HepG2 (cell line): ENCODE measurements around the gene NKPD1. TPM values are rescaled to one million over a fixed set of nuclear protein-coding genes. Genes with fewer than 3 reads are reported as not detected.
A peak's percentile ranks its signal among the peaks of the same experiment; 100 is the strongest.

Source experiments
- ATAC-seq: fragments of 200-7000 bp; cut with Tn5 transposase; 3 replicates; pipeline ENCODE4 v1.9.1; 2020; ENCODE audit warnings: mild to moderate bottlenecking, moderate library complexity
- BruUV-seq: library from RNA; stranded (reverse); fragments of 400-500 nt; replicated peaks from 2 replicates; lab custom pipeline; 2021; lab: Mats Ljungman, UMichigan
- CTCF ChIA-PET: fragments of 300-600 bp; formaldehyde crosslinking; extraction: SDS; loops from one replicate; lab custom pipeline; 2021; ENCODE audit warnings: low total read pairs, inconsistent platforms, low intra/inter-chr PET ratio; lab: Yijun Ruan, JAX
- POLR2A ChIA-PET: fragments of 350-600 bp; sonication (Branson Sonifier 250); formaldehyde crosslinking; loops from one replicate; lab custom pipeline; 2020; ENCODE audit warnings: antibody characterized with exemption, inconsistent platforms; lab: Yijun Ruan, JAX
- DNase-seq: peaks from one replicate; pipeline ENCODE4 v3.0.0-alpha.2; 2015; ENCODE audit warnings: low spot score
- FAIRE-seq: peaks from 3 replicates; lab custom pipeline; 2011; peaks lifted over from hg19 to GRCh38; lab: Jason Lieb, UNC
- H2AFZ ChIP-seq: one replicate; pipeline ENCODE4 v1.6.1; 2011; ENCODE audit warnings: low read length, inconsistent platforms
- H3K27ac ChIP-seq: fragments of 300-600 bp; 3 replicates; pipeline ENCODE4 v1.8.0; 2011; ENCODE audit warnings: mixed run types, mild to moderate bottlenecking, mixed read lengths, low read length, inconsistent platforms; ENCODE audit not compliant: insufficient read depth; ENCODE audit errors: extremely low read length
- H3K27me3 ChIP-seq, 2 experiments: fragments of 200-600 bp in 1 of 2; 2 replicates in 1 of 2; 3 replicates in 1 of 2; pipeline versions ENCODE4 v1.6.0 to v1.8.0; 2011; ENCODE audit warnings: low read length in 2 of 2, mild to moderate bottlenecking in 2 of 2, moderate library complexity in 2 of 2, inconsistent platforms in 1 of 2; ENCODE audit not compliant: insufficient read depth in 2 of 2, control insufficient read depth in 1 of 2
- H3K36me3 ChIP-seq, 2 experiments: fragments of 200-600 bp in 1 of 2; replicated peaks in 1 of 2; 2 replicates in 1 of 2; 3 replicates in 1 of 2; pipeline versions ENCODE4 v1.5.1 to v1.8.0; 2011; ENCODE audit warnings: low read length in 2 of 2, inconsistent platforms in 1 of 2; ENCODE audit not compliant: insufficient read depth in 2 of 2, control insufficient read depth in 1 of 2
- H3K4me1 ChIP-seq: 2 replicates; pipeline ENCODE4 v1.5.1; 2012; ENCODE audit warnings: low read length, inconsistent platforms; ENCODE audit not compliant: insufficient read depth
- H3K4me2 ChIP-seq: 2 replicates; pipeline ENCODE4 v1.6.0; 2011; ENCODE audit warnings: low read depth, low read length, inconsistent platforms
- H3K4me3 ChIP-seq, 3 experiments: fragments of 200-600 bp in 1 of 3; sonication (generic), shearing (Covaris generic) in 1 of 3; replicated peaks in 1 of 3; 2 replicates each; pipeline ENCODE4 v1.5.1; 2011 to 2016; ENCODE audit warnings: low read length in 3 of 3, inconsistent platforms in 2 of 3, low read depth in 2 of 3, mild to moderate bottlenecking in 2 of 3, control low read depth in 1 of 3, mixed read lengths in 1 of 3; ENCODE audit not compliant: insufficient read depth in 1 of 3
- H3K79me2 ChIP-seq: one replicate; pipeline ENCODE4 v1.6.1; 2011; ENCODE audit warnings: low read length, inconsistent platforms; ENCODE audit not compliant: insufficient read depth
- H3K9ac ChIP-seq: 2 replicates; pipeline ENCODE4 v1.6.0; 2011; ENCODE audit warnings: mild to moderate bottlenecking, low read depth, low read length, inconsistent platforms; ENCODE audit not compliant: insufficient read depth
- H3K9me3 ChIP-seq: 2 replicates; pipeline ENCODE4 v1.5.1; 2012; ENCODE audit warnings: mild to moderate bottlenecking, low read length
- H4K20me1 ChIP-seq: 2 replicates; pipeline ENCODE4 v1.6.0; 2011; ENCODE audit warnings: inconsistent platforms, mild to moderate bottlenecking, low read length, moderate library complexity; ENCODE audit not compliant: insufficient read depth
- AGO2 ChIP-seq: fragments of 200-400 bp; formaldehyde crosslinking; optimal IDR thresholded peaks from 2 replicates; pipeline ENCODE3; 2017; ENCODE audit warnings: mild to moderate bottlenecking, low read depth, low read length, moderate library complexity
- DDIT3 ChIP-seq: sonication (generic); formaldehyde crosslinking; IDR thresholded peaks from 2 replicates; pipeline ENCODE4 v1.4.0; 2020; ENCODE audit warnings: mild to moderate bottlenecking, missing genetic modification reagents
- GRHL1 ChIP-seq: sonication (generic); formaldehyde crosslinking; conservative IDR thresholded peaks from 2 replicates; pipeline ENCODE4 v1.8.0; 2022; ENCODE audit warnings: missing genetic modification reagents
- HNF4G ChIP-seq, 2 experiments: sonication (generic) in 1 of 2; formaldehyde crosslinking in 1 of 2; IDR thresholded peaks; 2 replicates each; pipeline versions ENCODE4 v1.4.0 to v1.6.1; 2011 to 2020; ENCODE audit warnings: borderline replicate concordance in 2 of 2, low read depth in 2 of 2, mild to moderate bottlenecking in 2 of 2, low read length in 1 of 2, missing genetic modification reagents in 1 of 2, moderate library complexity in 1 of 2
- KDM5B ChIP-seq: sonication (generic); formaldehyde crosslinking; IDR thresholded peaks from 2 replicates; pipeline ENCODE4 v1.4.0; 2020; ENCODE audit warnings: missing genetic modification reagents, mild to moderate bottlenecking, borderline replicate concordance
- MIER3 ChIP-seq: IDR thresholded peaks from 2 replicates; pipeline ENCODE4 v1.6.1; 2016; ENCODE audit warnings: missing compliant biosample characterization, borderline replicate concordance
- NFKBIZ ChIP-seq: IDR thresholded peaks from 2 replicates; pipeline ENCODE4 v1.6.1; 2018; ENCODE audit warnings: missing genetic modification reagents, missing compliant biosample characterization
- RFX1 ChIP-seq: fragments of 450-650 bp; IDR thresholded peaks from 2 replicates; pipeline ENCODE4 v1.6.1; 2017
- TCF12 ChIP-seq, 2 experiments: fragments of 450-650 bp in 1 of 2; sonication (generic) in 1 of 2; formaldehyde crosslinking in 1 of 2; IDR thresholded peaks; 2 replicates each; pipeline versions ENCODE4 v1.6.1 to v1.8.0; 2017 to 2022; ENCODE audit warnings: antibody characterized with exemption in 1 of 2, mild to moderate bottlenecking in 1 of 2, missing genetic modification reagents in 1 of 2, moderate library complexity in 1 of 2
- ZC3H13 ChIP-seq: sonication (generic); formaldehyde crosslinking; IDR thresholded peaks from 2 replicates; pipeline ENCODE4 v1.8.1; 2023; ENCODE audit warnings: mild to moderate bottlenecking, missing genetic modification reagents, moderate library complexity
- ZFP90 ChIP-seq: sonication (generic); formaldehyde crosslinking; IDR thresholded peaks from 2 replicates; pipeline ENCODE4 v1.8.0; 2022; ENCODE audit warnings: missing genetic modification reagents, mild to moderate bottlenecking, inconsistent platforms, borderline replicate concordance
- ZNF17 ChIP-seq: sonication (generic); formaldehyde crosslinking; IDR thresholded peaks from 2 replicates; pipeline ENCODE4 v1.5.0; 2020; ENCODE audit warnings: mild to moderate bottlenecking, missing genetic modification reagents
- ZNF687 ChIP-seq: sonication (generic); formaldehyde crosslinking; IDR thresholded peaks from 2 replicates; pipeline ENCODE4 v1.5.1; 2020; ENCODE audit warnings: mild to moderate bottlenecking, missing genetic modification reagents, moderate library complexity
- ZNF7 ChIP-seq: IDR thresholded peaks from 2 replicates; pipeline ENCODE4 v1.6.1; 2016; ENCODE audit warnings: missing biosample characterization, missing genetic modification reagents
- ZNF724P ChIP-seq: sonication (generic); formaldehyde crosslinking; IDR thresholded peaks from 2 replicates; pipeline ENCODE4 v1.8.0; 2022; ENCODE audit warnings: missing genetic modification reagents, borderline replicate concordance
- ZNF772 ChIP-seq: sonication (generic); formaldehyde crosslinking; IDR thresholded peaks from 2 replicates; pipeline ENCODE4 v1.5.0; 2020; ENCODE audit warnings: mild to moderate bottlenecking, missing genetic modification reagents
- WGBS: methylation state at CpG from one replicate; pipeline ENCODE4 v1.1.6; 2017; ENCODE audit warnings: low lambda C conversion rate; 5-methylcytosine and 5-hydroxymethylcytosine counted together
- in situ Hi-C: cut with HindIII; loops from 2 replicates; pipeline ENCODE4 v1.10.0; 2017; ENCODE audit warnings: low pct_unique_long_range_greater_than_20kb; ENCODE audit not compliant: extremely low pct_ligation_motif_present
- intact Hi-C: fragments of 100-400 bp; cut with micrococcal nuclease; formaldehyde crosslinking; loops from one replicate; pipeline ENCODE4 v1.10.0; 2022; ENCODE audit not compliant: unreplicated experiment
- polyA plus RNA-seq, 8 experiments: library from polyadenylated mRNA; depleted of rRNA in 3 of 8; stranded (reverse) in 7 of 8; unstranded in 1 of 8; fragments of >200 nt; fragmentation: Illumina TruSeq in 4 of 8; extraction: Trizol in 4 of 8; gene quantifications; 2 replicates each; pipeline versions ENCODE4 v1.2.1 to v1.2.3, GENCODE V29; 2011 to 2016; ENCODE audit warnings: low read depth in 4 of 8, missing spikeins in 1 of 8, mixed read lengths in 1 of 8; ENCODE audit not compliant: insufficient read depth in 1 of 8
- total RNA-seq, 5 experiments: library from RNA; depleted of rRNA; stranded (reverse); fragments of >200 nt; fragmentation: Illumina TruSeq; extraction: Trizol; gene quantifications; 2 replicates each; pipeline ENCODE4 v1.2.3, GENCODE V29; 2016; ENCODE audit warnings: low read depth in 1 of 5

The NKPD1 gene
- total and polyA plus RNA-seq, 2 of the 13 experiments (the other 11 are each of a cell fraction or from before 2014, with no cell fraction given): 0.03 TPM; not detected in 1

- in situ Hi-C loops (no loop called here), intact Hi-C loops (no loop called here)
- 2% methylated on average over 13 of the region's 97 CpGs for WGBS
- H3K27ac ChIP-seq: peak overlapping the region; percentile 79
- FAIRE-seq (no peak), ATAC-seq (peak; percentile 18), DNase-seq (no peak)
- CTCF ChIA-PET: no interaction called here
- H3K4me1 ChIP-seq: peaks cover 38% of the 10 kb centered on the region
- peak overlapping the region; percentile 78 for H3K9ac ChIP-seq
- no peaks in the 10 kb centered on the region for H3K9me3 ChIP-seq
- H3K79me2 ChIP-seq: peaks cover 17% of the 10 kb centered on the region
- POLR2A ChIA-PET: interaction anchor here (0.8 to 3.4 kb wide), 11 partner anchors 8 to 191 kb away, joined by 4 to 29 read pairs (median 9); partner anchors contain the start of genes CLASRP, ERCC2 and PPP1R37
- BruUV-seq: TSS peak; percentile 74
- H3K4me3 ChIP-seq: peak overlapping the region; percentile 76 to 92 (median 87)
- H3K27me3 ChIP-seq: no peaks in the 10 kb centered on the region; a peak in 1 of 5 replicates
- H4K20me1 ChIP-seq: no peaks in the 10 kb centered on the region
- H3K4me2 ChIP-seq: peak overlapping the region; percentile 76
- H3K36me3 ChIP-seq: no peaks in the 10 kb centered on the region
- H2AFZ ChIP-seq: no peak overlapping the region
- TF ChIP-seq ZNF772 (CRISPR knock-in tag) (no peak; the same call in 1 of the 2 replicates), KDM5B (CRISPR knock-in tag) (peak; percentile 16; the same call in 1 of the 2 replicates), TCF12 (IDR thresholded peaks at IDR 0.05) (no peak), TCF12 (CRISPR knock-in tag; IDR thresholded peaks at IDR 0.05) (no peak), ZNF17 (no peak), RFX1 (no peak), AGO2 (peak; percentile 57), HNF4G (IDR thresholded peaks at IDR 0.05; ENCODE audit: borderline replicate concordance, low read depth, low read length) (no peak), HNF4G (CRISPR knock-in tag; IDR thresholded peaks at IDR 0.05; ENCODE audit: borderline replicate concordance, low read depth) (0 out of 2 replicates have a peak, but pooled peaks have one; percentile 14), ZNF724P (CRISPR knock-in tag) (0 out of 2 replicates have a peak, but pooled peaks have one; percentile 22), ZC3H13 (CRISPR knock-in tag) (peak; percentile 81; the same call in 1 of the 2 replicates), ZNF7 (CRISPR knock-in tag) (no peak), ZNF687 (peak; percentile 60; the same call in 1 of the 2 replicates), ZFP90 (0 out of 2 replicates have a peak, but pooled peaks have one; percentile 0), MIER3 (CRISPR knock-in tag) (no peak), DDIT3 (CRISPR knock-in tag) (no peak), GRHL1 (CRISPR knock-in tag) (no peak), NFKBIZ (CRISPR knock-in tag) (no peak)
These were observed 18.5 kb upstream of the NKPD1 start for GRCh38 chr19:45179072-45179891.
